ENCODE data around the gene GALR3.

- TF ChIP-seq CTCF (IDR thresholded peaks at IDR 0.05; ENCODE audit: insufficient read depth, low read depth, low read length): no peak
- no peak for TF ChIP-seq EZH2 (IDR thresholded peaks at IDR 0.05; ENCODE audit: insufficient read depth, low read length)
Observed at GRCh38 chr22:37822079-37822833, 926 bp upstream of the GALR3 start.

All from astrocyte (in vitro differentiated cells and primary cell).